Measurements from ENCODE around the gene SEMA4C.
"Not testable (repeated sequence)": the region's sequence is repeated elsewhere in the genome, so short reads cannot be mapped to it uniquely, and the experiment has no call there.

SEMA4C gene

DNA sequence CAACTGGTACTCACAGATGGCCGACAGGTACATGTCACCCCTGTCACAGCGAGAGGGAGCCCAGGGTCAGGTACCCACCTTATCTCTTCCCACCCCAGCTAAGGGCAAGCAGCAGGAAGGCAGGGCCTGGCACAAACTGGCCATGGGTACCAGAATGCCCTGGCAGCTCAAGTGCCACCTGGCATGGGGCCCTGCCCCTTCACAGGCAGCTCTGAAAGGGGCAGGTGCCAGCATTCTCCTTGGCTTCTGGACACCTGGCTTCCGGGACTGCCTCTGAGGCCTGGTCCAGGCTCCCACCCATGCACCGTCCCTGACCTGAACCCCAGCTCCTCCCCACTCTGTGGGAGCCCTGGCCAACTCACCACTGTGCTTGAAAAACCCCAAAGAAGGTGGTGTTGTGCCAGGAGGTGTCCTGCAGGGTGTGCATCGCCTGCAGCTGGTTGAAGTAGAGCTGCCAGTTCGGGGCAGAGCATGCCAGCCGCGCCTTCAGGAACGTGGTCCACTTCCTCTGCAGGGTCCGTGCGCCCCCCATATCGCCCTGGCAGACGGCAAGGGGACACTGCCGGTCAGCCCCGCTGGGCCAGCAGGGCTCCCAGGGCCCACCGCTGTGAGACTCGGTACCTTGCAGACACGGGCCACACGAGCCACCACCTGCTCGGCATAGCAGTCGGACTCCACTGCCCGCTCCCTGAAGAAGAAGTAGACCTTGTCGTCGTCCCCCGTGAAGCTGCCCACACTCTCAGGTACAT lies 5.4 kb downstream of the SEMA4C start:
- no peak for DNase-seq

- no peak for DNase-seq
Observed at GRCh38 chr2:96863575-96864342, 6.1 kb downstream of the SEMA4C start.

DNA sequence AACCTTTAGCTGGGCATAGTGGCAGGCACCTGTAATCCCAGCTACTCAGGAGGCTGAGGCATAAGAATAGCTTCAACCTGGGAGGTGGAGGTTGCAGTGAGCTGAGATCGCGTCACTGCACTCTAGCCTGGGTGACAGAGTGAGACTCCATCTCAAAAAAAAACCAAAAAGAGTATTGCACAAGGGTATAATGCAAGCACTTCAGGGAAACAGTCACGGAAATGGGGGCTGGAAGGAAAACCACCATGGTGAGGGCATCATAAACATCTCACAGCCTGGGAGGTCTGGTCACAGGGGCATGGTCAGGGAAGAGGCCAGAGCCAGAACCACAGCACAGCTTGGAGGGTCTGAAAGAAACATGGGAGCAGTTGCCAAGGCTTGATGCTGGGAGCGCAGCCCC lies 6.8 kb downstream of the SEMA4C start:
- not testable (repeated sequence) for DNase-seq

DNA sequence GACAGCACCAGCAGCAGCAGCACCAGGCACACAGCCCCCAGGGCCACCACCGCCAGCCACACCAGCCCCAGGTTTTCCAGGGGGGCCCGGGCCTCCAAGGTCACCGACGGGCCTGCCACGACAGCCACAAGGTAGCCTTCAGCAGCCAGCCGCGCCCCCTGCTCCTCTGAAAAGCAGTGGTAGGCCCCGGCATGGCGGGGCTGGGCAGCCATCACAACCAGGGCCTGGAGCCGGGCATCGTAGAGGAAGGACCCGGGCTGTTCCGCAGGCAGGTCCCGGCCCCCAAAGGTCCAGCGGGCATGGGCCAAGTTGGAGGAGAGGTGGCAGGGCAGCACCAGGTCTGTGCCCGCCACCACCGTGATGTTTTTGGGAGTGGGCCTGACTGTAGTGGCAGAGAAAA lies 8.8 kb downstream of the SEMA4C start:
- DNase-seq: no peak

GRCh38 chr2:96860065-96861029 lies 9.5 kb downstream of the SEMA4C start:
- DNase-seq: peak; percentile 43

DNA sequence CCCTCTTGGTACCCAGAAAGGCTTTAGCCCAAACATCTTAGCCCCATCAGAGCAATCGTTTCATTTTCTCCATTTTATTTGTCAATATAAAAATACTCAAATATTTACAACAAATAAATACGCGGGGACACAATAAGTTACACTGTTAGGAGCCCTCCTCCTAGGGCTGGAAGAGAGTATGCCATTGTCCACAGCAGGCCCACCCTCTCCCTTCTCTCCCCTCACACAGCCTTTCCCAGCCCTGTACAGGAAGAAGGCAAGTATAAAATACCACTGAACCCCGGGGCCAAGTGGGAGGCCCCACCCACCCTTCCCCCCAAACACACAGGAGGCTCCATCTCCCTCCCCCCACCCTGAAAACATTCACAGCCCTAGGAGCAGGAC lies 10.2 kb downstream of the SEMA4C start:
- DNase-seq: no peak

- DNase-seq: no peak
Observed at GRCh38 chr2:96859099-96859649, 10.7 kb downstream of the SEMA4C start.

DNA sequence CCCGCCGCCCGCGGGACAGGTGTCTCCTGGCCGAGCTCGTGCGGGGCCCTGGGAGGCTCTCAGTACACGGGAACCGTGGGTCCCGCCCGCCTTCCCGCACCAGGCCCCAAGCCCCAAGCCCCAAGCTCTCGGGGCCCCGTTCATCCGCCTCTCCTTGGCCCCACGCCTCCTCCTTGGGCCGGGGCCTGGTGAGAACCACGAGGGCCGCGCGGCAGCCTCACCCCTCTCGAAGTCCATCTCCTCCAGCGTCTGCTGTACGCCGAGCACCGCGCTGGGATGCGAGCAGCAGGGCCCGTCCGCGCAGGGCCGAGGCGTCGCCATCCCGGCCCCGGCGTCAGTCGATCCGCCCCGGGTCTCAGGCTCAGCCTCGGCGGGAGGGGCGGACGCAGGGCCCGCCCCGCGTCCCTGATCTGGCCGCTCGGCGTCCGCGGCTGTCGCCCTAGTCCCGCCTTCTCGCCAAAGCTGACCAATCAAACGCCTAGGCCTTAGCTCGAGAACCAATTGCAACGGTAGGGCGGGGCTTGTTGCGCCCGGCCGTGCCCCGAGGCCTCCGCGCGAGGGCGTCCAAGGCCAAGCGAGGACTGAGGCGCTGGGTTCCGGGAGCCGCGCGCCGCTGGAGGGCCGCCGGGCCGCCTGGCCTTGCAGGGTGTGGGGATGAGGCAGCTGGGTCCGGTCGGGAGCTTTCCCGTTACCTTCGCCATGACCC lies 12.1 kb downstream of the SEMA4C start, which contains the start of gene ANKRD39:
Gene ANKRD39, minus strand, starts transcription at position 350 of the 706 bp plus-strand sequence. Its CDS starts 29 bp downstream, at position 321.
- peak; percentile 97 for DNase-seq

- DNase-seq: peak; percentile 27
Observed at GRCh38 chr2:96856776-96857666, 12.9 kb downstream of the SEMA4C start.

GRCh38 chr2:96853321-96853720 lies 16.6 kb downstream of the SEMA4C start:
- no peak for DNase-seq

DNA sequence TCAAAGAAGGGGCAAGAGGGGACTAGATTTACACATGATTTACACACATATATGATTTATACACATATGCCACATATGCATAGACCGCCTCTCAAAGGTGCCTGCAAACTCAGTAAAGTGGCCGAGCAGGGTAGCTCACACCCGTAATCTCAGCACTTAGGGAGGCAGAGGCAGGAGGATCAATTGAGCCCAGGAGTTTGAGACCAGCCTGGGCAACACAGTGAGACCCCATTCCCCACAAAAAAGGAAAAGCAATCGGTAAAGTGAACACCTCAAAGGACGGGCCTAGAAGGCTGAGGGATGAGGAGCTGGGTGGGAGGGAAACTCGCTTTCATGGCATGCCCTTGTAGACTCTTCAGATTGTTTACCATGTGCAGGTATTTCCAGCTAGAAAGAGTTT lies 17.2 kb downstream of the SEMA4C start:
- no peak for DNase-seq

- no peak for DNase-seq
Observed at GRCh38 chr2:96848264-96848663, 21.6 kb downstream of the SEMA4C start.

DNA sequence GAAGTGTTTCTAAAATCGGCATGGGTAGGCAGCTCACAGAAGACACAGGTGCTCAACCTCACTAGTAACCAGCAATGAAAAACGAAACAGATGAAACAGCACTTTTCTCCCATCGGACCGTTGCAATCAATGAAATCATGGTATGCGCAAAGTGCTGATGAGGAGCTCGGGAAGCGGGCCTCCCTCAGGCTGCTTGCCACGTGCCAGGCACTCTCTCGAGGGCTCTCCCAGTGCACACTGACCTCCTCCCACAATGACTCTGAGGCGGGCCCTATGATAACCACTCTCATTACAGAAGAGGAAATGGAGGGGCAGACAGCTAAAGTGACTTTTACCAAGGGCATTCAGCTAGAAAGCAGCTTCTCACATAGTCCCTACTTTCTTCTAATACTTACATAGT lies 22.3 kb downstream of the SEMA4C start:
- no peak for DNase-seq

DNA sequence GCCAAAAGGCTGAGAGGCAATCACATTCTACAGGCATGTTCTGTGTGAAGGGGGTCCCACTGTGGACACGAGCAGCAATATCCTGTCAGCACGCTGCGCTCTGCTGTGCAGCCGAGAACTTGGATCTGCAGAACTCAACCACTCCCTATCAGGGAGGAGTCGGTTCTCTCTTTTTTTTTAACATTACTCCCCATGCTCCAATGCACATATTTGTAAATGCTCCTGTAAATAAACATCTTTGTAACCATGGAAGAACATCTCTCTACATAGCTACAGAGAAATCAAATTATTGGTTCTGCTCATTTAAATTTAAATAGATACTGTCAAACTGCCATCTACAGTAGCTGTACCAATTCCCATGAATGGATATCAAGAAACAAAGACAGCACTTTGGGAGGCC lies 23.1 kb downstream of the SEMA4C start:
- no peak for DNase-seq

DNA sequence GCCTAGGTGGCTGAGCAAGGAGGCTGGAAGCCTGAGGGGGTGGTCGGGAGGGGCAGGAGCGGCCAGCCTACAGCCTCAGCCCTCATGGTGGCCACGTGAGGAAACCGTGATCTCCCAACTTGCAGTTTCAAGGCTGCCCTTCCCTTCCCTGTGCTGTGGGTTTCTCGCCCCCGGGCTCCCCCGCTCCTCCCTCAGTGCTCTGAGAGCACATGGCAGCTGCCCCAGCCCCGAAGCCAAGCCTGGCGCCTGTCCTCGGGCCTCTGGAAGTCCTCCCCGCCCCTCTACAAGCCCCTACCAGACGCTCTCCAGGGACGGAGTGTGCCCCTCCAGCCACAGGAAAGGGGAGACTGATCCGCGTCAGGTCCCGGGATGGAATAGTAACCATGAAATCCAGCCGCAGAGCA lies 25.5 kb downstream of the SEMA4C start:
- DNase-seq: no peak

- no peak for DNase-seq
Observed at GRCh38 chr2:96843538-96844268, 26.2 kb downstream of the SEMA4C start, which contains the start of gene ANKRD23. Gene ANKRD23, minus strand, starts transcription at chr2:96844021. Its CDS starts 29 bp downstream, at chr2:96843992.

GRCh38 chr2:96842600-96842999 lies 27.3 kb downstream of the SEMA4C start:
- no peak for DNase-seq

DNA sequence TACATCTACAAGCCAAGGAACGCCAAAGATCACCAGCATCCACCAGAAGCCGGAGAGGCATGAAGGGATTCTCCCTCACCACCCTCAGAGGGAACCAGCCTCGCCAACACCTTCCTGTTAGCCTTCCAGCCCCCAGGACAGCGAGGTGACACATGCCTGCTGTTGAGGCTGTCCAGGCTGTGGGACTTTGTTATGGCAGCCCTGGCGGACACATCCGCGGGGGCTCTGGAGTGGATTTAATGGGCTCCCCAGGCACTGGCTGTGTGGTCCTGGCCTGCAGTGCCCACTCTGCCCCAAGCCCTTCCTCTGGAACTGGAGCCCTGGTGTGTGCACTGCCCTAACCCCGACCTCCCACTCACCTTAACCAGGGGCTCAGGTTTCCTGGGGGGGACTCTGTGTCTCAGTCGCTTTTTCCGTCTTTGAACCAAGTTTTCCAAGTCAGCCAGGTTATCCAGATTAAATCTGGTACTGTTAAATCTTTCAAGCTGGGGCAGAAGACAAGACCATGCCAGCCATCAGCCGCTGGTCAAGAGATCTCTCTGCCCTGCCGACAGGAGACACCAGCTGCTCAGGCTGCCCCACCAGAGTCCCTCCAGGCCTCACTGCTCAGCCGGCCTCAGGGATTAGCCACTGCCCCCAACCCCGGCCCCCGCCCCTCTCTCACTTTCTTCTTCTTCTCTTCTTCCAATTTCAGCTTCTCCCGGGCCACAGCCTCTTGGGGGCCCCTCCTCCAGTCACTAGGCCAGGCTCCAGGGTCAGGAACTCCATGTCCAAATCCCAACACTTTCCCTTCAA lies 28.0 kb downstream of the SEMA4C start:
- no peak for DNase-seq
